SIG-M5 treated with dmso at 0.1 percent for 504 hours (cell line): Measurements from ENCODE around the gene FBXL17.

Experiments used
- DNase-seq: peaks from one replicate; lab custom pipeline; 2025; ENCODE audit not compliant: unreplicated experiment; lab: John Stamatoyannopoulos, UW

Gene FBXL17

DNA sequence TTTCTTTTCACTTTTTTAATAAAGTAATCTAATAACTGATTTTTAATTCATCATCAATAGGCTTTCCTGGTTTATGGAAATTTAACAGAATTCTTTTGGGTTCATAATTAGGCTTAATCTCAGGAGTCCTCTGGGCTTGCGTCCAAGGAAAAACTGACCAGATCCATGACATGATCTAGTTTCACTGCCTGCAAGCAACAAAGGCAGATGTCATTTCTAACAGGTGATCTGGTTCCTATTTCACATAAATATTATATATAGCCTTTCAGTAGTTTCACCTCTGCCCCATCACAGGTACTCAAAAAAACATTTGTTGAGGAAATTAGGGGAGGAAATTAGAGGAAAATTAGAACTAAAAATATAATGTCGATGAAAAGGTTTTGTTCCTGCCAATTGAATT is 126.4 kb downstream of the FBXL17 start:
- no peak for DNase-seq

GRCh38 chr5:108251350-108251749 is 130.5 kb downstream of the FBXL17 start:
- no peak for DNase-seq

- no peak for DNase-seq
These were observed 132.0 kb downstream of the FBXL17 start for GRCh38 chr5:108249785-108250426.

- DNase-seq, result no peak
These were observed 132.7 kb downstream of the FBXL17 start for GRCh38 chr5:108249095-108249784.

GRCh38 chr5:108238936-108239887 is 142.7 kb downstream of the FBXL17 start:
- no peak for DNase-seq

DNA sequence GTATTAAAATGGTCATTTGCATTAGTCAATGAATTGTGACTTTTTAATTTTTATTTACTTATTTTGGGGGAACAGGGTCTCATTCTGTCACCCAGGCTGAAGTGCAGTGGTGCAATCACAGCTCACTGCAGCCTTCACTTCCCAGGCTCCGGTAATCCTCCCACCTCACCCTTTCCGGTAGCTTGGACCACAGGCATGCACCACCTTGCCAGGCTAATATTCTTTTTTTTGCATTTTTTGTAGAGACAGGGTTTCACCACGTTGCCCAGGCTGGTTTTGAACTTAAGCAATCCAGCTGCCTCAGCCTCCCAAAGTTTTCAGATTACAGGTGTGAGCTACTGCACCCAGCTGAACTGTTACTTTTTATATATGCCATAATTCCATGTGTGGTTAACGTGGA is 143.4 kb downstream of the FBXL17 start:
- DNase-seq, result no peak

- no peak for DNase-seq
These were observed 148.2 kb downstream of the FBXL17 start for GRCh38 chr5:108233617-108234155.

DNA sequence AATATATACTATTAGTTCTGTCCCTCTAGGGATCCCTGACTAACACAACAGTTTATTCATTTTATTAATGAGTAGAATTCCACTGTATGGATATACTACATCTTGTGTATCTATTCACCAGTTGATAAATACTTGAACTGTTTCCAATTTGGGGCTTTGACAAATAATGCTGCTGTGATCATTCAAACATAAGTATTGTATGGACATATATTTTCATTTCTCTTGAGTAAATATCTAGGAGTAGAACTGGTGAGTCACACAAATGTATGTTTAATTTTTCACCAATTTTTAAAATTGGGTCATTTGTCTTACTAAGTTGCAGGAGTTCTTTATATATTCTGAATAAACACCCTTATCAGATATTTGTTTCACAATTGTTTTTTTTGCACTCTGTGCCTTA is 149.1 kb downstream of the FBXL17 start:
- DNase-seq, result no peak

- DNase-seq, result no peak
These were observed 159.9 kb downstream of the FBXL17 start for GRCh38 chr5:108222011-108222410.

- no peak for DNase-seq
These were observed 161.1 kb downstream of the FBXL17 start for GRCh38 chr5:108220834-108221233.

DNA sequence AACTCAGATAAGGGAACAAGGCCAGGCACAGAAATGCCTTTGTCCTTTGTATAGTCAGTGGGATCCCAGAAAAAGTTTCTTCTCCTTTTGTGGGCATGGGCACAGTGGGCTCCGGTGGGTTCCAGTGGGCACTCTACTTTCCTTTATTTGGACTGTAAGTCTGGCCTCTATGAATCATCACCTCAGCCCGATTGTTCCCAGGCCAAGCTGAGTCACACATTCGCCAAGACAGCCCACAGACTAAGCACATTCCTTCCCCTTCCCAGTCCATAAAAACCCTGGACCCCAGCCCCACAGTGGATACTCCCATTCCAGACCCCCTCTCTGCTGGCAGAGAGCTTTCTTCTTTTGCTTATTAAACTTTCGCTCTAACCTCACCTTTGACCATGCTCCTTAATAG is 165.0 kb downstream of the FBXL17 start:
- DNase-seq, result no peak

DNA sequence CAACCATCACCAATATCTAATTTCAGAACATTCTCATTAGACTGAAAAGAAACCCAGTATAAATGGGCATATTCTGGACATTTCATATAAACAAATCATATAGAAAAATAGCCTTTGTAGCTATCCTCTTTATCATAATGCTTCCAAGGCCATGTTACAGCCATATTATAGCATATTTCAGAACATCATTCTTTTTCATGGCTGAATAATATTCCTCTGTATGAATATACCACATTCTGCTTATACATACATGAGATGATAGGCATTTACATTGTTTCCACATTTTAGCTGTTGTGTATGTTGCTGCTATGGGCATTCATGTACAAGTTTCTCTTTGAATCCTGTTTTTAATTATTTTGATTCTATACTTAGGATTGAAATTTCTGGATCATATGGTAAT is 167.0 kb downstream of the FBXL17 start:
- no peak for DNase-seq

DNA sequence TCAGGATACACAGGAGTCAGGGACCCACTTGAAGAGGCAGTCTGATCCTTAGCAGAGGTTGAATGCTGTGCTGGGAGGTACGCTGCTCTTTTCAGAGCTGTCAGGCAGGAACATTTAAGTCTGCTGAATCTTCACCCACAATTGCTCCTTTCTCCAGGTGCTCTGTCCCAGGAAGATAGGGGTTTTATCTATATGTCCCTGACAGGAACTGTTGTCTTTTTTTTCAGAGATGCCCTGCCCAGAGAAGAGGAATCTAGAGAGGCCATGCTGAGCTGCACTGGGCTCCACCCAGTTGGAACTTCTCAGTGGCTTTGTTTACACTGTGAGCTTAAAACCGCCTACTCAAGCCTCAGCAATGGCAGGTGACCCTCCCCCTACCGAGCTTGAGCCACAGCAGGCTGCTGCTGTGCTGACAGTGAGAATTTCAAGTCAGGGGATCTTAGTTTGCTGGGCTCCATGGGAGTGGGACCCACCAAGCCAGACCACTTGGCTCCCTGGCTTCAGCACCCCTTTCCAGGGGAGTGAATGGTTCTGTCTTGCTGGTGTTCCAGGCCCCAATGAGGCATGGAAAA is 169.0 kb downstream of the FBXL17 start:
- DNase-seq, result no peak

DNA sequence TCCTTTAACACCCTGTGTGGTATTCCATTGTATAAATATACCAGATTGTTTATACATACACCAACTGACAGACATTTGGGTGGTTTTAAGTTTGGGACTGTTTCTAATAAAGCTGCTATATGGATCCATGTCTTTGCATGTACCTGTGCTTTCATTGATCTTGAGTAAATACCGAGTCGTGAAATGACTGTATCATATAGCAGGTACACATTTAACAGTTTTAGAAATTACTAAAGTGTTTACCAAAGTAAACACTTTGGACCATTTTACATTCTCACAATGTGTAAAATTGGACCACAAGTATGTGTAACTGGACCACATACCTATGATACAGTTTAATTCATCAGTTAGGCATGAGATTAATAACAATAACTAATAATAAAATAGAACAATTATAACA is 175.2 kb downstream of the FBXL17 start:
- no peak for DNase-seq

- DNase-seq, result no peak
These were observed 180.2 kb downstream of the FBXL17 start for GRCh38 chr5:108201721-108202120.

DNA sequence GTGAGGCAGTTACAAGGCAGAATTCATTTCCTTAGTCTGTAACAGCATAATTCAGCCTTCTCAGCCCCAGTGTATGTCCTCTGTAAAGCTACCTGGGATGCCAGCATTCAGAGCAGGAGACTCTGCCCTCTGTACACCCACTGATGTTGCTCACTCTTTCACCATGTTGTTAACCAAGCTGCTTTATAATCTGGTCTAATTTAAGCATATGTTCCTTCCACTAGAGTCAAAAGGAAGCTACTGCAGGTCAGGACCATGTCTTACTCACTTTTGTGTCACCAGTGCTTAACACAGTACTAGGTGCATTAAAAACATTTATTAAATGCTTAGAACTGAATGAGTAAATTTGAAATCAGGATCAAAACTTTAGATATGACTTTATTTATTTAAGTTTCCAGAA is 185.6 kb downstream of the FBXL17 start:
- DNase-seq, result no peak

- DNase-seq, result no peak
These were observed 188.7 kb downstream of the FBXL17 start for GRCh38 chr5:108193021-108193795.

GRCh38 chr5:108184940-108185339 is 197.0 kb downstream of the FBXL17 start:
- DNase-seq, result no peak

DNA sequence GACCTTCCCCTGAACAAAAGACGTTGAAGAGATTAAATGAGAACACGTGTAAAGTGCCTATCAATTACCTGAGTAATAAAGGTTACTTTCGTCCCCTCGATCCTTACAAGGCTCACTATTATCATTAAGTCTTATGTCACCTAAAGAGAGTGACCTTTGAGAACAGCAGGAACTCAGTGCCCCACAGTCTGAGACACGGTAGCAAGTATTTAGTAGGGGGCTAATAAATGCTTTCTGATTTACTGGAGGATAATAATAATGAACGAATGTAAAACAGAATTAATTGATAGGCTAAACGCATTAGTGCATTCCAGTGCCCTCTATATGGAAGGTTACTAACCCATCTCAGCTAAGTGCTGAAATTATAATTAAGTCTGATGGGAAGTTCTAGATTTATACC is 199.9 kb downstream of the FBXL17 start:
- DNase-seq, result no peak

GRCh38 chr5:108174286-108174685 is 207.6 kb downstream of the FBXL17 start:
- DNase-seq, result no peak
